ENCODE results near the gene PTS. TPM values are rescaled to one million over a fixed set of nuclear protein-coding genes. Genes with fewer than 3 reads are reported as not detected.

PTS gene
- polyA plus RNA-seq, 1 donor from 2014 or later = 160 TPM

DNA sequence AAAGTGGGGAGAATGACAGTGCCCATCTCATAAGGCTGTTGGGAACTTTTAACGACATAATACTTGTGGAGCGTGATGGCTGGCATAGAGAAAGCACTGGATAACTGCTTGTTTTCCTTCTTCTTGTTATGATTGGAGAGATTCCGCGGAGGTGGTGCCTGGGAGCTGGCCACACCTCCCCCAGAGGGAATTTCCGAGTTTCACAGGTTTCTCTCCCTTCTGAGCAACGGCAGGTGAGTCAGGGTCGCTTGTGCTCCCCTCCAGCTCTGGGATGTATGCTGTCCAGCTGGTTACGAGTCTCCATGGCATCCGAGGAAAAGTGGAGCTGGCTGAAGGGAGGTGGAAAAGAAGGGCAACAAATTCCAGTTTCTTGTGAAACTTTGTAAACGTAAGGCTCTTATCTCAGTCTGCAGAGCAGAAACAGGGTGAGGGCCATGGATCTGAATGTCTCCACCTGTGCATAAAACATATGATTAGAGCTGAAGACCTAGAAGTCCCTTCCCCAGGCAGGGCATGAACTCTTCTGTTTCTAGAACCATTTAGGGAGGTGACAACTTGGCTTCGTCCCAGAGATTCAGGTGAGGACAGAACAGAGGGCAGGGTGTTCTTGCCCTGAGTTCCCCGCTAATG, 44.4 kb downstream of the PTS start:
- TF ChIP-seq, protein P1, sequence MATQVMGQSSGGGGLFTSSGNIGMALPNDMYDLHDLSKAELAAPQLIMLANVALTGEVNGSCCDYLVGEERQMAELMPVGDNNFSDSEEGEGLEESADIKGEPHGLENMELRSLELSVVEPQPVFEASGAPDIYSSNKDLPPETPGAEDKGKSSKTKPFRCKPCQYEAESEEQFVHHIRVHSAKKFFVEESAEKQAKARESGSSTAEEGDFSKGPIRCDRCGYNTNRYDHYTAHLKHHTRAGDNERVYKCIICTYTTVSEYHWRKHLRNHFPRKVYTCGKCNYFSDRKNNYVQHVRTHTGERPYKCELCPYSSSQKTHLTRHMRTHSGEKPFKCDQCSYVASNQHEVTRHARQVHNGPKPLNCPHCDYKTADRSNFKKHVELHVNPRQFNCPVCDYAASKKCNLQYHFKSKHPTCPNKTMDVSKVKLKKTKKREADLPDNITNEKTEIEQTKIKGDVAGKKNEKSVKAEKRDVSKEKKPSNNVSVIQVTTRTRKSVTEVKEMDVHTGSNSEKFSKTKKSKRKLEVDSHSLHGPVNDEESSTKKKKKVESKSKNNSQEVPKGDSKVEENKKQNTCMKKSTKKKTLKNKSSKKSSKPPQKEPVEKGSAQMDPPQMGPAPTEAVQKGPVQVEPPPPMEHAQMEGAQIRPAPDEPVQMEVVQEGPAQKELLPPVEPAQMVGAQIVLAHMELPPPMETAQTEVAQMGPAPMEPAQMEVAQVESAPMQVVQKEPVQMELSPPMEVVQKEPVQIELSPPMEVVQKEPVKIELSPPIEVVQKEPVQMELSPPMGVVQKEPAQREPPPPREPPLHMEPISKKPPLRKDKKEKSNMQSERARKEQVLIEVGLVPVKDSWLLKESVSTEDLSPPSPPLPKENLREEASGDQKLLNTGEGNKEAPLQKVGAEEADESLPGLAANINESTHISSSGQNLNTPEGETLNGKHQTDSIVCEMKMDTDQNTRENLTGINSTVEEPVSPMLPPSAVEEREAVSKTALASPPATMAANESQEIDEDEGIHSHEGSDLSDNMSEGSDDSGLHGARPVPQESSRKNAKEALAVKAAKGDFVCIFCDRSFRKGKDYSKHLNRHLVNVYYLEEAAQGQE (IDR thresholded peaks at IDR 0.05; ENCODE audit: borderline replicate concordance) = no peak
- no peak for TF ChIP-seq EP300 (conservative IDR thresholded peaks at IDR 0.05; ENCODE audit: poor library complexity, severe bottlenecking)
- no peak for TF ChIP-seq MXI1 (conservative IDR thresholded peaks at IDR 0.05; ENCODE audit: poor library complexity, severe bottlenecking)
- TF ChIP-seq EZH2 (IDR thresholded peaks at IDR 0.05; ENCODE audit: borderline replicate concordance, insufficient read depth, low read length, poor library complexity, severe bottlenecking) = no peak
- no peak overlapping the region for H3K4me2 ChIP-seq (ENCODE audit: low read length)
- H3K79me2 ChIP-seq (replicated peaks; ENCODE audit: insufficient read depth, low read length) = no peaks in the 10 kb centered on the region

DNA sequence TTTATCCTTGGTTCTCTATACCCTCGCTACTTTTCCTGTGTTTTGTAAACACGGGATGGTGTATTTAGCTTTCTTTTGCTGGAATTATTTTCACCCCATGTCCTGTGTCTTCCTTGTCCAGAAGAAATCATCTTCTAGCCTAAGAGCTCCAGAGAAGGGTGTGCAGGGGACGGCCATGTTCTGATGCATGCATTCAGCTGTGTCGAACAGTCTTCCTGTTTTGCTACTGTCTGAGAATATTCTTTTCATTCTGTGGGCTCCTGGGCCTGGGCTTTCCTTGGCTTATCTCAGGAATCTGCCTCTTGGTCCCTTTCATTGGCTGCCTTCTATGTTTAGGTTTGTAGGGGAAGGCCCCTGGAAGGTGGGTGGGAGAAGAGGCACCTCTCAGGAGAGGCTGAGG, 45.0 kb downstream of the PTS start:
- Histone ChIP-seq H3K4me3 (ENCODE audit: low read length) (no peak overlapping the region), H3K9ac (ENCODE audit: low read length) (no peak overlapping the region), H3K9me3 (ENCODE audit: low read length) (no peaks in the 10 kb centered on the region), H3K27me3 (ENCODE audit: insufficient read depth, low read depth, low read length) (no peaks in the 10 kb centered on the region), H3F3A (ENCODE audit: insufficient read depth, low read length, poor library complexity, severe bottlenecking) (no peaks in the 10 kb centered on the region), H2AFZ (ENCODE audit: low read depth, low read length) (no peak overlapping the region), H3K4me2 (ENCODE audit: low read length) (no peak overlapping the region), H3K27ac (ENCODE audit: low read length) (no peak overlapping the region), H4K20me1 (ENCODE audit: insufficient read depth) (no peaks in the 10 kb centered on the region), H3K9me2 (ENCODE audit: insufficient read depth, low read length) (no peaks in the 10 kb centered on the region), H3K36me3 (ENCODE audit: insufficient read depth, low read length) (no peaks in the 10 kb centered on the region), H3K79me2 (replicated peaks; ENCODE audit: insufficient read depth, low read length) (no peaks in the 10 kb centered on the region)
- TF ChIP-seq SMC3 (conservative IDR thresholded peaks at IDR 0.05; ENCODE audit: poor library complexity) (no peak), TAF1 (IDR thresholded peaks at IDR 0.05; ENCODE audit: low read depth) (no peak), RAD21 (conservative IDR thresholded peaks at IDR 0.05) (no peak)
- TF ChIP-seq, protein P1 (IDR thresholded peaks at IDR 0.05; ENCODE audit: borderline replicate concordance) = no peak

More for the DNA sequence above, 44.4 kb downstream of the PTS start:
- Histone ChIP-seq H3K9me3 (ENCODE audit: low read length) (no peaks in the 10 kb centered on the region), H4K20me1 (ENCODE audit: insufficient read depth) (no peaks in the 10 kb centered on the region), H3K4me3 (ENCODE audit: low read length) (no peak overlapping the region), H3K27me3 (ENCODE audit: insufficient read depth, low read depth, low read length) (no peaks in the 10 kb centered on the region), H3K27ac (ENCODE audit: low read length) (no peak overlapping the region), H2AFZ (ENCODE audit: low read depth, low read length) (no peak overlapping the region), H3K9ac (ENCODE audit: low read length) (no peak overlapping the region), H3K36me3 (ENCODE audit: insufficient read depth, low read length) (no peaks in the 10 kb centered on the region), H3F3A (ENCODE audit: insufficient read depth, low read length, poor library complexity, severe bottlenecking) (no peaks in the 10 kb centered on the region), H3K9me2 (ENCODE audit: insufficient read depth, low read length) (no peaks in the 10 kb centered on the region)
